Erythroblast (primary cell): ENCODE results near the gene BMPR1B.

Experiments
- GATA1 ChIP-seq: IDR thresholded peaks from 2 replicates; pipeline ENCODE4 v1.6.1; 2011; ENCODE audit warnings: low read depth, mild to moderate bottlenecking, control low read depth, low read length, moderate library complexity
- POLR2A ChIP-seq: IDR thresholded peaks from 2 replicates; pipeline ENCODE4 v1.6.1; 2011; ENCODE audit warnings: mild to moderate bottlenecking, low read length

DNA sequence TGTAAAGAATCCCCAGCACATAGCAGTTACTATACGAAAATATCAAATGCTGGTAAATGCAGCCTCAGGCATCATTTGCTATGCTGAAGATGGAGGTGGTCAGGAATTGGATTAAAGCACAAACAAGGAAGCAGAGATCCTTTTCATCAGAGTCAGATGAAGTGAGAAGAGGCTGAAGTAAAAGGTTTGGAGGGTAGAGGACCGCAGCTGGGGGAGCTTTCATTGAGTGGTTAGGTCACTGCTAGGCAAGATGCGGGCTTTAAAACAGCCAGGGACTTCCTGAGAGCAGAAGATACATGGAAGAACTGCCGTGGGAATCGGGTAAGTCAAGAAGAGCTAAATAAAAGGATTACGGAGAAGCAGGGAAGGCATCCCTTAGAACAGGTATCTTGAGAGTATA, 439.6 kb downstream of the BMPR1B start:
- TF ChIP-seq POLR2A (no peak), GATA1 (no peak)
